Ovary (tissue), 3 donors: Measurements from ENCODE around the gene XPO5.

ENCODE experiments used
- EP300 ChIP-seq: sonication (generic); formaldehyde crosslinking; IDR thresholded peaks from one replicate; pipeline ENCODE4 v1.6.1; 2017; ENCODE audit warnings: antibody characterized with exemption
- TF ChIP-seq, protein P1 (sequence below), 3 donors: fragments of 450-650 bp in 2 of 3; fragments of 200-600 bp in 1 of 3; IDR thresholded peaks; one replicate each; pipeline versions ENCODE4 v1.5.1 to v1.8.0; 2016 to 2022; ENCODE audit warnings: antibody characterized with exemption in 3 of 3, mild to moderate bottlenecking in 1 of 3
- donor health status: DM: no; HTN: no; CAD: no.

DNA sequence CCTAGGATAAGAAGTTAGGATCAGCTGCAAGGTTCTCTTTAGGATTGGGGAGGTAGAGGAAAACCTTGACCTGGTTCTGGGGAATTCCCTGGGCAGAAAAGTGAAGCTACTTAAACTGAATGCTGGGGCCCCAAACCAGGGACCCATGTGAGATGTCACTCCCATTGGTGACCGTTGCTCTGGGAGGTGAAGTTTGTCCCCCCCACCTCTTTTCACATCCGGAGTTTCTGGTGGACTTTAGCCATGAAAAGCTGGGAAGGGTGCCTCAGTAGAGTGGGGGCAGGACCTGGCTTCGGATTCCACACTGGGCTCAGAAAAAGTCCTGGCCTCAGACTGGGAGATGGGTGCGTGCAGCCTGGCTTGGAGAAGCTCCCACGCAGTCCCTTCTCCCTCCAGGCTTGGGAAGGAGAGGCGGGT is 85.3 kb downstream of the XPO5 start:
- TF ChIP-seq EP300 = no peak
- TF ChIP-seq, protein P1, sequence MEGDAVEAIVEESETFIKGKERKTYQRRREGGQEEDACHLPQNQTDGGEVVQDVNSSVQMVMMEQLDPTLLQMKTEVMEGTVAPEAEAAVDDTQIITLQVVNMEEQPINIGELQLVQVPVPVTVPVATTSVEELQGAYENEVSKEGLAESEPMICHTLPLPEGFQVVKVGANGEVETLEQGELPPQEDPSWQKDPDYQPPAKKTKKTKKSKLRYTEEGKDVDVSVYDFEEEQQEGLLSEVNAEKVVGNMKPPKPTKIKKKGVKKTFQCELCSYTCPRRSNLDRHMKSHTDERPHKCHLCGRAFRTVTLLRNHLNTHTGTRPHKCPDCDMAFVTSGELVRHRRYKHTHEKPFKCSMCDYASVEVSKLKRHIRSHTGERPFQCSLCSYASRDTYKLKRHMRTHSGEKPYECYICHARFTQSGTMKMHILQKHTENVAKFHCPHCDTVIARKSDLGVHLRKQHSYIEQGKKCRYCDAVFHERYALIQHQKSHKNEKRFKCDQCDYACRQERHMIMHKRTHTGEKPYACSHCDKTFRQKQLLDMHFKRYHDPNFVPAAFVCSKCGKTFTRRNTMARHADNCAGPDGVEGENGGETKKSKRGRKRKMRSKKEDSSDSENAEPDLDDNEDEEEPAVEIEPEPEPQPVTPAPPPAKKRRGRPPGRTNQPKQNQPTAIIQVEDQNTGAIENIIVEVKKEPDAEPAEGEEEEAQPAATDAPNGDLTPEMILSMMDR (IDR thresholded peaks at IDR 0.05) = no peak
